Peyer's patch (tissue), 4 donors: ENCODE measurements around the gene ABLIM2.

Experiments
- CTCF ChIP-seq, 6 experiments: fragments of 450-650 bp in 4 of 6; fragments of 200-600 bp in 2 of 6; sonication (generic) in 1 of 6; IDR thresholded peaks; one replicate each; pipeline ENCODE4 v1.5.1; 2017 to 2019; ENCODE audit warnings: antibody characterized with exemption in 6 of 6, mild to moderate bottlenecking in 3 of 6, moderate library complexity in 1 of 6
- POLR2A ChIP-seq, 2 donors: fragments of 450-650 bp; IDR thresholded peaks; one replicate each; pipeline ENCODE4 v1.5.1; 2017; ENCODE audit warnings: antibody characterized with exemption in 2 of 2, mild to moderate bottlenecking in 2 of 2, moderate library complexity in 2 of 2

DNA sequence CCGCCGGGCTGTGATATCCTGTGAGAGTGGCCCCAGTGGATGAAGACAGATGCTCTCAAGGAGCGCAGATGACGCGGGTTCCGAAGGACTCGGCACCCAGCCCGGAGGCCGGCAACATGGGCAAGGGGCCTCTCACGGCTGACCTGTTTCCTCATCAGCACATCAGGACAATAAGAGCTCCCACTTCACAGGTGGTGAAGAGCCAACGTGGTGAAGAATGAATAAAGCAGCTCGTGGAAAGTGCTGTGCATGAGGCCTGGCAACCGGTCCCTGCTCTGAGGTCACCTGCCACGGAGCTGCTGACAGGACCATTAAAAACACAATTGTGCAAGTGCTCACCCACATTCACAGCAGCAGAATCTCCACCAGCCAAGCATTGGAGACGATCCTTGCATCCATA is 22.9 kb downstream of the ABLIM2 start:
- TF ChIP-seq CTCF (IDR thresholded peaks at IDR 0.05) (no peak), POLR2A (IDR thresholded peaks at IDR 0.05) (no peak)
